WTC11 (cell line): ENCODE data around the gene ADK. TPM values are rescaled to one million over a fixed set of nuclear protein-coding genes. Genes with fewer than 3 reads are reported as not detected.

ENCODE experiments used
- ATAC-seq: fragments of 200-7000 bp; cut with Tn5 transposase; 2 replicates; pipeline ENCODE4 v1.10.0; 2021; ENCODE audit warnings: mild to moderate bottlenecking, moderate library complexity
- CTCF ChIA-PET: fragments of 300-600 bp; sonication (Branson Sonifier 250); formaldehyde crosslinking; loops from one replicate; lab custom pipeline; 2021; ENCODE audit warnings: antibody characterized with exemption; lab: Charles Lee
- POLR2A ChIA-PET: fragments of 350-600 bp; sonication (Branson Sonifier 250); formaldehyde crosslinking; loops from one replicate; lab custom pipeline; 2021; ENCODE audit warnings: antibody characterized with exemption; lab: Charles Lee
- DNase-seq: peaks from one replicate; pipeline ENCODE4 v3.0.0; 2021; ENCODE audit warnings: low spot score
- H3K27ac Mint-ChIP-seq: 2 replicates; pipeline ENCODE4 v1.8.0; 2021; ENCODE audit warnings: mixed read lengths
- H3K27me3 Mint-ChIP-seq: 2 replicates; pipeline ENCODE4 v1.8.0; 2021; ENCODE audit warnings: low read depth, mild to moderate bottlenecking, moderate library complexity, mixed read lengths
- H3K36me3 Mint-ChIP-seq: 2 replicates; pipeline ENCODE4 v1.8.0; 2021; ENCODE audit warnings: mixed read lengths
- H3K4me1 Mint-ChIP-seq: 2 replicates; pipeline ENCODE4 v1.8.0; 2022; ENCODE audit warnings: mixed read lengths
- H3K4me3 Mint-ChIP-seq: 2 replicates; pipeline ENCODE4 v1.8.0; 2021; ENCODE audit warnings: mild to moderate bottlenecking, moderate library complexity, mixed read lengths
- H3K9me3 Mint-ChIP-seq: 2 replicates; pipeline ENCODE4 v1.8.0; 2021; ENCODE audit warnings: mixed read lengths
- ARID4B ChIP-seq: sonication (generic); formaldehyde crosslinking; IDR thresholded peaks from 2 replicates; pipeline ENCODE4 v1.8.0; 2023; ENCODE audit warnings: missing genetic modification reagents, mild to moderate bottlenecking, borderline replicate concordance
- ATF1 ChIP-seq: sonication (generic); formaldehyde crosslinking; IDR thresholded peaks from 2 replicates; pipeline ENCODE4 v1.8.1; 2023; ENCODE audit warnings: mild to moderate bottlenecking, moderate library complexity, missing genetic modification reagents
- ATF2 ChIP-seq: sonication (generic); formaldehyde crosslinking; IDR thresholded peaks from 2 replicates; pipeline ENCODE4 v1.8.1; 2022; ENCODE audit warnings: low read depth, missing genetic modification reagents, borderline replicate concordance
- CDX4 ChIP-seq: fragments of 250-450 bp; sonication (Bioruptor Pico); IDR thresholded peaks from 2 replicates; pipeline ENCODE4 v1.9.0; 2021; ENCODE audit warnings: moderate library complexity, mild to moderate bottlenecking, inconsistent platforms, borderline replicate concordance
- HMGXB4 ChIP-seq: sonication (generic); formaldehyde crosslinking; IDR thresholded peaks from 2 replicates; pipeline ENCODE4 v1.8.1; 2023; ENCODE audit warnings: mild to moderate bottlenecking, moderate library complexity, missing genetic modification reagents
- SP1 ChIP-seq: sonication (generic); formaldehyde crosslinking; conservative IDR thresholded peaks from 2 replicates; pipeline ENCODE4 v1.8.1; 2022; ENCODE audit warnings: missing genetic modification reagents
- STAT6 ChIP-seq: sonication (generic); formaldehyde crosslinking; conservative IDR thresholded peaks from 2 replicates; pipeline ENCODE4 v1.8.1; 2023; ENCODE audit warnings: mild to moderate bottlenecking, low read depth, missing genetic modification reagents, moderate library complexity
- ZNF425 ChIP-seq: fragments of 250-450 bp; sonication (Bioruptor Pico); conservative IDR thresholded peaks from 2 replicates; pipeline ENCODE4 v1.9.0; 2021; ENCODE audit warnings: mild to moderate bottlenecking
- ZNF512 ChIP-seq: sonication (generic); formaldehyde crosslinking; IDR thresholded peaks from 2 replicates; pipeline ENCODE4 v1.8.1; 2022; ENCODE audit warnings: missing genetic modification reagents, borderline replicate concordance
- total RNA-seq: library from RNA; stranded (reverse); gene quantifications from 3 replicates; pipeline ENCODE4 v1.2.3, GENCODE V29; 2021

ADK gene
- total RNA-seq, 1 experiment from 2014 or later = 32.7 TPM

GRCh38 chr10:74424565-74424964, 273.5 kb downstream of the ADK start (continued):
- TF ChIP-seq ATF1 (CRISPR knock-in tag) = no peak

- CTCF ChIA-PET = no interaction called here
- Mint-ChIP-seq H3K9me3 (peaks cover 21% of the 10 kb centered on the region), H3K36me3 (peaks cover 19% of the 10 kb centered on the region), H3K27me3 (no peaks in the 10 kb centered on the region), H3K27ac (no peak overlapping the region)
- POLR2A ChIA-PET = no interaction called here
- DNase-seq = no peak
- TF ChIP-seq ARID4B = no peak
- no peak for TF ChIP-seq ZNF425 (CRISPR knock-in tag)
- TF ChIP-seq STAT6 (CRISPR knock-in tag) = no peak
- no peak for TF ChIP-seq CDX4 (CRISPR knock-in tag)
- TF ChIP-seq ATF2 (CRISPR knock-in tag) = no peak
- TF ChIP-seq SP1 (CRISPR knock-in tag) = no peak
- no peak for TF ChIP-seq HMGXB4 (CRISPR knock-in tag)
- no peak for TF ChIP-seq ZNF512 (CRISPR knock-in tag)
- TF ChIP-seq, all 79 proteins: peak for 0
- ATAC-seq = no peak
- peaks cover 18% of the 10 kb centered on the region for H3K4me1 Mint-ChIP-seq
- no peak overlapping the region for H3K4me3 Mint-ChIP-seq
Observed at GRCh38 chr10:74425456-74426001, 274.5 kb downstream of the ADK start.
